Urothelium cell line (cell line): ENCODE results near the gene PCDHGC3.
A peak's percentile ranks its signal among the peaks of the same experiment; 100 is the strongest.

ENCODE experiments used
- DNase-seq: peaks from one replicate; pipeline ENCODE4 v3.0.0; 2011; ENCODE audit warnings: low spot score, mixed read lengths
- FAIRE-seq: peaks from 2 replicates; lab custom pipeline; 2011; peaks lifted over from hg19 to GRCh38; lab: Jason Lieb, UNC

PCDHGC3 gene

DNA sequence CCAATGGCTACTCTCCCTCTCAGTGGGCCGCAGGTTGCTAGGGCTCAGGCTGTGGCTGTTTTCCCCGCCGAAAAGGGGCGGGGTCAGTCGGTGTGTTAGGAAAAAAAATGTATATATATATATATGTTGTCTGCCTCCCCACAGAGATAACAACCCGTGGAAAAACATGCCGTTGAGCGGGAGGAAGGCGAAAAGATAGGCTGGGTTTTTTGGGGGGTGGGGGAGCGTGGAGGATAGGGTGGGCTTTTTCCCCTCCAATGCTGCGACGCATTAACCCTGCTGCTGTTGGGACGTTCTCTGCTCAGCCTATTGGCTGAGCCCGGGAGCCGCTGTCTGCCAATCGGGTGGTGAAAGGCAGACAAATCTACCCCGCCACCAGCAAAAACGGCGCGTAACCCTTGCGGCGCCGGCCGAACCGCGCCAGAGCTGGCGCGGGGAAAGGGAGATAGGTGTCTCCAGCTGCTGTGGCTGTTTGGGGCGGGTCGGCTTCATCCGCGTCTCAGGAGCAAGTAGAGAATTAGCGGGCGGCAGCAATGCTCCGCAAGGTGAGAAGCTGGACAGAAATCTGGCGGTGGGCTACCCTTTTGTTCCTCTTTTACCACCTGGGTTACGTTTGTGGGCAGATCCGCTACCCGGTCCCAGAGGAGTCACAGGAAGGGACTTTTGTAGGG is 9.0 kb downstream of the PCDHGC3 start, which contains the start of gene PCDHGC4:
Gene PCDHGC4 (plus strand): TSS at position 390 of the 671 bp plus-strand sequence. CDS start 144 bp downstream, at position 534.
- no peak for FAIRE-seq
- DNase-seq: no peak

DNA sequence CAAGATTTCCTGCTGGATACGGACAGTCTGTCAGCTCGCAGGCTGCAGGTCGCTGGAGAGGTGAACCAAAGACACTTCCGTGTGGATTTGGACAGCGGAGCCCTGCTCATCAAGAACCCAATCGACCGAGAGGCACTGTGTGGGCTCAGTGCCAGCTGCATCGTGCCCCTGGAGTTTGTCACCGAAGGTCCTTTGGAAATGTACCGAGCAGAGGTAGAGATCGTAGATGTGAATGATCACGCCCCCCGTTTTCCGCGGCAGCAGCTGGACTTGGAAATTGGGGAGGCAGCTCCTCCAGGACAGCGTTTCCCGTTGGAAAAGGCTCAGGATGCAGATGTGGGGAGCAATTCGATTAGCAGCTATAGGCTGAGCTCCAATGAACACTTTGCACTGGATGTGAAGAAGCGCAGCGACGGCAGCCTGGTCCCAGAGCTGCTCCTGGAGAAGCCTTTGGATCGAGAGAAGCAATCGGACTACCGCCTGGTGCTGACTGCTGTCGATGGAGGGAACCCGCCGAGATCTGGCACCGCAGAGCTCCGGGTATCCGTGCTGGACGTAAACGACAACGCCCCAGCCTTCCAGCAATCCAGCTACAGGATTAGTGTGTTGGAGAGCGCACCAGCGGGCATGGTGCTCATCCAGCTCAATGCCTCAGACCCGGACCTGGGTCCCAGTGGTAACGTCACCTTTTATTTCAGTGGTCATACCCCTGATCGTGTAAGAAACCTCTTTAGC is 9.7 kb downstream of the PCDHGC3 start:
- FAIRE-seq: no peak

DNA sequence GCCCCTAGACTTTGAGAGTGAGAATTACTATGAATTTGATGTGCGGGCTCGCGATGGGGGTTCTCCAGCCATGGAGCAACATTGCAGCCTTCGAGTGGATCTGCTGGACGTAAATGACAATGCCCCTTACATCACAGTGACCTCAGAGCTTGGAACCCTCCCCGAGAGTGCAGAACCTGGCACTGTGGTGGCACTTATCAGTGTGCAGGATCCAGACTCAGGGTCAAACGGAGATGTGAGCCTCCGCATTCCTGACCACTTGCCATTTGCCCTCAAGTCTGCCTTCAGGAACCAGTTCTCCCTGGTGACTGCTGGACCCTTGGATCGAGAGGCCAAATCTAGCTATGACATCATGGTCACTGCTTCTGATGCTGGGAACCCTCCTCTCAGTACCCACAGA is 10.3 kb downstream of the PCDHGC3 start:
- FAIRE-seq: no peak

More for the DNA sequence above, 9.7 kb downstream of the PCDHGC3 start:
- DNase-seq: no peak

DNA sequence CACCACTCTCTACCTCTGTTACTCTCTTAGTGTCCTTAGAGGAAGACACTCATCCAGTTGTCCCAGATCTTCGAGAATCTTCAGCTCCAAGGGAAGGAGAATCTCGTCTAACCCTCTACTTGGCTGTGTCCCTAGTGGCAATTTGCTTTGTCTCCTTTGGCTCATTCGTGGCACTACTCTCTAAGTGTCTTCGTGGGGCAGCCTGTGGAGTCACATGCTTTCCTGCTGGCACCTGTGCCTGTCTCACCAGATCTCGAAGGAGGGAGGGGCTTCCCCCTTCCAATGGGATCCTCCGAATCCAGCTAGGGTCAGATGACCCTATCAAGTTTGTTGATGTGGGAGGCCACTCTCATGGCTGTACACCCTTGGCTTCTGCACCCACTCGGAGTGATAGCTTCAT is 11.4 kb downstream of the PCDHGC3 start:
- FAIRE-seq (no peak), DNase-seq (no peak)

More for the DNA sequence above, 10.3 kb downstream of the PCDHGC3 start:
- no peak for DNase-seq

DNA sequence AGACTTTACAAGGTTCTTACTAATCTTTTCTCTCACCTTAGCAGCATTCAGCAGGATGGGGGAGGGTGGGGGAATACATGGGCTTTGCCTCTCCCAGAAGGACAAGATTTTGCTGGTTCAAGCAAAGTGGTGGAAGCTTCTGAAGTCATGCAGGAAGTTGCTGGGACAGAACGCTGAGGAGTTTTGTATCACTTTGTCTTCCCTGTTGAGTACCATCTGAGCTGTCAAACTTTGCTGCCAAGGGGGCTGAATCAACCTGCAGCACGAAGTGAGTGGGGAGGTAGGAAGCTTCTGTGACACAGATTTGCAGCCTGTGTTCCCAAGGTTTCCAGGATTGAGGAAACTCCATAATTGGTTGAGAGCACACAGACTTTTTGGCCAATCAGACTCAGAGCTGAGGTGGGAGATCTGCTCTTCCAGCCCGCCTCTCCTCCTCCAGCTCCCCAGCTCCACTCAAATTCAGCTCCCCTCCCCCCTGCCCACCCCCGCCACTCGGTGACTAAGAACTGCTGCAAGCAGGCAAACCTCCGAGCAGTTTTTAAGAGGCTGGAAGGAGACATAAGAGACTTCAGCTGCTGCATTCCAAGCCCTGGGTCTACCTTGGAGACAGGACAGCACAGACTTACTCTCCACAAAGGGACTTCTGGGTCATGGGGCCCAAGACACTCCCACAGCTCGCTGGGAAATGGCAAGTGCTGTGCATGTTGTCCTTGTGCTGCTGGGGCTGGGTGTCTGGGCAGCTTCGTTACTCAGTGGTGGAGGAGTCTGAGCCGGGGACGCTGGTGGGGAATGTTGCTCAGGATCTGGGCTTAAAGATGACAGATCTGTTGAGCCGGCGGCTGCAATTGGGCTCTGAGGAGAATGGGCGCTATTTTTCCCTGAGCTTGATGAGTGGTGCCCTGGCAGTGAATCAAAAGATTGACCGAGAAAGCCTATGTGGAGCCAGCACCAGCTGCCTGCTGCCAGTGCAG is 13.1 kb downstream of the PCDHGC3 start, which contains the start of gene PCDHGC5:
Gene PCDHGC5 (plus strand): TSS at position 491 of the 971 bp plus-strand sequence. CDS start 160 bp downstream, at position 651.
- DNase-seq (peak; percentile 28), FAIRE-seq (no peak)

DNA sequence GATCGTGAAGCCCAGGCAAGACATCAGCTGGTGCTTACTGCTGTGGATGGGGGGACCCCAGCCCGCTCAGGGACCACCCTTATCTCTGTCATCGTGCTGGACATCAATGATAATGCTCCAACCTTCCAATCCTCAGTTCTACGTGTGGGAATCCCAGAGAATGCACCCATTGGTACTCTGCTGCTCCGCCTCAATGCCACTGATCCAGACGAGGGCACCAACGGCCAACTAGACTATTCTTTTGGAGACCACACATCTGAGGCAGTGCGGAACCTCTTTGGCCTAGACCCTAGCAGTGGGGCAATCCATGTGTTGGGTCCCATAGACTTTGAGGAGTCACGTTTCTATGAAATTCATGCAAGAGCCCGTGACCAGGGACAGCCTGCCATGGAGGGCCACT is 14.1 kb downstream of the PCDHGC3 start:
- FAIRE-seq: no peak
- no peak for DNase-seq

DNA sequence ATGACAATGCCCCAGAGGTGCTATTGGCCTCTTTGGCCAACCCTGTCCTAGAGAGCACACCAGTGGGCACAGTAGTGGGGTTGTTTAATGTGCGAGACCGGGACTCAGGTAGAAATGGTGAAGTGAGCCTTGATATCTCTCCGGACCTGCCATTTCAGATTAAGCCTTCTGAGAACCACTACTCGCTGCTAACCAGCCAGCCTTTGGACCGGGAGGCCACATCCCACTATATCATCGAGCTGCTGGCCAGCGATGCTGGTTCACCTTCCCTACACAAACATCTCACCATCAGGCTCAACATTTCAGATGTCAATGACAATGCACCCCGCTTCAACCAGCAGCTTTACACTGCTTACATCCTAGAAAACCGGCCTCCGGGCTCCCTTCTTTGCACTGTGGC is 14.5 kb downstream of the PCDHGC3 start:
- DNase-seq (no peak), FAIRE-seq (no peak)

DNA sequence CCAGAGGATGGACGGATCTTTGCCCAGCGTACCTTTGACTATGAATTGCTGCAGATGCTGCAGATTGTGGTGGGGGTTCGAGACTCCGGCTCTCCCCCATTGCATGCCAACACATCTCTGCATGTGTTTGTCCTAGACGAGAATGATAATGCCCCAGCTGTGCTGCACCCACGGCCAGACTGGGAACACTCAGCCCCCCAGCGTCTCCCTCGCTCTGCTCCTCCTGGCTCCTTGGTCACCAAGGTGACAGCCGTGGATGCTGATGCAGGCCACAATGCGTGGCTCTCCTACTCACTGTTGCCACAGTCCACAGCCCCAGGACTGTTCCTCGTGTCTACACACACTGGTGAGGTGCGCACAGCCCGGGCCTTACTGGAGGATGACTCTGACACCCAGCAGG is 15.0 kb downstream of the PCDHGC3 start:
- FAIRE-seq (no peak), DNase-seq (no peak)

DNA sequence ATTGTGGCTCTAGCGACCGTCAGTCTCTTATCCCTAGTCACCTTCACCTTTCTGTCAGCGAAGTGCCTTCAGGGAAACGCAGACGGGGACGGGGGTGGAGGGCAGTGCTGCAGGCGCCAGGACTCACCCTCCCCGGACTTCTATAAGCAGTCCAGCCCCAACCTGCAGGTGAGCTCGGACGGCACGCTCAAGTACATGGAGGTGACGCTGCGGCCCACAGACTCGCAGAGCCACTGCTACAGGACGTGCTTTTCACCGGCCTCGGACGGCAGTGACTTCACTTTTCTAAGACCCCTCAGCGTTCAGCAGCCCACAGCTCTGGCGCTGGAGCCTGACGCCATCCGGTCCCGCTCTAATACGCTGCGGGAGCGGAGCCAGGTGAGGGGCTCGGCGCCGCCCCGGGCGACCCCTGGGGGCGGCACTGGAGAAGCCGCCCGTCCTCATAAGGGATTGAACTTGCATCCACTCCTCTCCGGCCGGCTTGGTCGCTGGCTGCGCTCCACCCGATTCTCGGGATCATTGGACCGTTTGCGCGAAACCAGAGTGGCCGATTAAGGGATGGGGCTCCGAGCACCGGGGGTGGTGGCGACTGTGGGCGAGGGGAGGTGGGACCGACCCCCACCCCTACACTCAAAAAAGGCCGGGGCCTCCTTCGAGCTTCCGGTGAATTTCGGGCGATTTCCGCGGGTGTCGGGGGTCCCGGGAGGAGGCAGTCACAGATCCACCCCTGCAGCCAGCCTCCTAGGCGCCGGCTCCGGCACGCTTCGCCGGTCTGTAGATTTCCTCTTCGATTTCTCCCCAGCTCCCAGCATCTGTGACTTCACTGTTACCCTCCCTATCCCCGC is 15.8 kb downstream of the PCDHGC3 start:
- DNase-seq (no peak), FAIRE-seq (no peak)

DNA sequence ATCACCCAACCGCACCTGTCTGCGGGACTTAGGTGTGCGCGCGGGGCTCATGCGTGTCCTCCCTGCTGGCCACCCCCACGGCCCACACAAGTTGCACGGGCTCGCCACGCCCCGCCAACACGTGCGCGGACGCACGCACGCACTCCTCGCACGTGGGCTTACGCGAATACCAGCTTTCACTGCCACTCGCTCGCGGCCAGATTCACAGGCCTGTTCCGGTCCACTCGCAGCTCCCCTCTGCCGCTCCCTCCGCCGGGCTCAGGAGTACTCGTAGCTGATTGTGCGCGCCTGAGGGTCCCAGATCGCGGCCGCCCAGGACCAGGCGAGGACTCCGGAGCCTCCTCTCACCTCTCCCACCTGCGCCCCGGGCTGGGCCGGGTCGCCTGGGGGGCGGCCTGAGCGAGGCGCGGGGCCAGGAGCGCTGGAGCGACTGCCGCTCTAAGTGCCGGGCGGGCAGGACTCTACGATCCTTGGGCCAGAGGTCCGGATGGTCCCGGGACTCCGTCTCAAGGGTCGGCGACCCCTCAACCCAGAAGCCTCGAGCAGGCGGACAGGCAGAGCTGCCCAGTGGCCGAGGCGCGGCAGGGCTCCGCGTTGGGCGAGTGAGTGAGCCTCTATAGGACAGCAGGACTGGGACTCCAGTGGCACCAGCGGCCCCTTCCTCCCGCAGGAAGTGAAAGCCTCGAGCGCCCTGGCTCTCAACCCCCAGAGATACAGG is 16.6 kb downstream of the PCDHGC3 start:
- no peak for DNase-seq
- no peak for FAIRE-seq

DNA sequence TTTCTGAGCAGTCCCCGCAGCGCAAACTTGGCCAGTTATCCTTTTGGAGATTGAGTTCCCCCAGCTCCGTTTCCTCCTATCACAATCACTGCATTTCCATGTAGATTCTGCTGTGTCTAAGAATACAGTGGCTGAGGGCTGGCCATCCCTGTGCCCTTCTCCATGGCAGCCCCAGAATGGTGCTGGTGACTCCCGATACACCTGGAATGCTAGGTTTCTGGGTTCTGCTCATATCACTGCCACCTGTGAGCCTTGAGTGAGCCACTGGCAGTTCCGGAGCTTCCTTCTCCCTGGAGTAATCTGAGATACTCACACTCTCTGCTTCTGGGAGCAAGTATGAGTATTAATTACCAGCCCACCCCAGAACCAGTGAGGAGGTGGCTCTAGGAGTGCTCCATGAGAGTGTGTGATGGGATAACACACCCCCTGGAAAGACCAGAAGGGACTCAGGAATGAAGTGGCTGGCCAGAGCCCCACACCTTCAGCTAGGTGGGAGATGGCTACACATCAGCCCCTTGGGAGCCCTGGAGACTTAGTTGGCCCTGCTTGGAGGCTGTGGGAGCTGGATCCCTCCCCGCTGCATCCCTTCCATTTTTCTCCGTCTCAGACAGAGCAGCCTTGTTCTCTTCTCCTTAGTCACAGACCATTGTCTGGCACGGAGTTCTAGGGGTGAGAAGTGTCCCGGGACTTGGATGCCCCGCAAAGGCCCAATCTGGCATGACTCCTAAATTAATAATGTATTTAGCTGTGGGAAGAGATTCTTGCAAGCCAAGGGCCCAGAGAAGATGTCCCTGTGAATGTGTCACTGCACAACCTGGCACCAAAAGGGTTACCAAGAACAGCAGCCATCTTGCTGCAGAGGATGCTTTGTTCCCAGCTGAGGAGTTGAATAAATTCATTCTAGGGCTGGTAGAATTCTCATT is 18.0 kb downstream of the PCDHGC3 start:
- FAIRE-seq (no peak), DNase-seq (no peak)

DNA sequence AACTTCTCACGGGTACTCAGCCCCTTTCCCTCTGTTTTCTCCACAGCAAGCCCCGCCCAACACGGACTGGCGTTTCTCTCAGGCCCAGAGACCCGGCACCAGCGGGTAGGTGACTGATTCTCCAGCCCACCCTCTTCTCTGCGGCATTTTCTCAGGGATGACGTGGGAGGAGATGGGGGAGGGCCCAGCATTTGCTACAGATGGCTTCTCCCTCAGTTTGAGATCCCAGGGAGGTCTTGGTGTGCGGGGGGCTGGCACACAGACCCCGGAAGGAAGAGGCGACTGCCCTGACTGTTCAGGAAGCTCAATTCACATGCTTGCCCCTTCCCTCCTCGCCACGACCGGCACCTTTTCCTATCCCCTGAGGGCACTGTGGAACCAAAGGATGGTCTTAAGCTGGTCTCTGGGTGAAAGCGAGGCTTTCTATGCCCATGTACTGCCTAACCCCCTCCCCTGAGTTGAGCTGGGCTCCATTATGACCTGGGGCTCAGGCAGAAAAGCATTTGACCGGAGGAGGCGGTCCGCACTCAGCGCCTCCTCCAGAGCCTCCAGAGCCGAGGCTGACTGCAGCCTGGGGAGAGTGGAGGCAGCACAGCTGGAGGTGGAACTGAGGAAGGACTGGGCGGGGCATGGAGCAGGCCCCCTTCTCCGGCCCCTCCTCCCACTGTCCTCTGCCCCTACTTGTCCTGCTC is 19.1 kb downstream of the PCDHGC3 start:
- FAIRE-seq: no peak
- DNase-seq: no peak

DNA sequence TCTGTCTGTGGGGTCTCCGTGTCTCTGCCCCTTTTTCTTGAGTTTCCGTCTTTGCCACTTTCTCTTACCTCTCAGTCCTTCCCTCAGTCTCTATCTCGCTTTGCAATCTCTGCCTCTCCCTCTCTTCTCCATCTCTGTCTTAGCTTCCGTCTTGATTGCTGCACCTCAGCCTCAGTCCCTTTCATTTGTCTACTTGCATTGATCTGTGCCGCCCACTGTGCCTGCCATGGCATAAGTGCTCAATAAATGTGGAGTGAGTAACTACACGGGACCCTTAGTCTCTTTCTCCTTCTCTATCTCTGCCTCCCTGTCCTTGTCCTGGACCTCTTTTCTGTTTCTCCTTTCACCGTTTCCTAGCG is 19.7 kb downstream of the PCDHGC3 start:
- no peak for DNase-seq
- no peak for FAIRE-seq

DNA sequence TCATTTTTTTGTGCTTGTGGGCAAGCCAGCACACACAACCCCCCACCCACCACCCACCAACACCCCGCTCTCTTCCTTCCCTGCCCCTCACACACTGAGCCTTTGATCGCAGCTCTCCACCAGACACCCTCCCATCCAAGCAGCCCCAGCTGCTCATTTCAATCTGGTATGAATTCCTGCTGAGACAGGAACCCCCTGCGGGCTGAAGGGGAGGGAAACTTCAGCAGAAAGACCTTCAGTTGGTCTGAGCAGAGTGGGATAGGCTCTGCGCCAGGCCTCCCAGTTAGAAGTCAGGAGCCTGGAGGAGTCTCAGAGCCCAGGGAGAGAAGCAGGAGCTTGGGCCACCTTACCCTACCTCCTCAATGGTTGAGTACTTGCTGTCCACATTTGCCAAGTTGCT is 20.3 kb downstream of the PCDHGC3 start:
- FAIRE-seq (no peak), DNase-seq (no peak)

DNA sequence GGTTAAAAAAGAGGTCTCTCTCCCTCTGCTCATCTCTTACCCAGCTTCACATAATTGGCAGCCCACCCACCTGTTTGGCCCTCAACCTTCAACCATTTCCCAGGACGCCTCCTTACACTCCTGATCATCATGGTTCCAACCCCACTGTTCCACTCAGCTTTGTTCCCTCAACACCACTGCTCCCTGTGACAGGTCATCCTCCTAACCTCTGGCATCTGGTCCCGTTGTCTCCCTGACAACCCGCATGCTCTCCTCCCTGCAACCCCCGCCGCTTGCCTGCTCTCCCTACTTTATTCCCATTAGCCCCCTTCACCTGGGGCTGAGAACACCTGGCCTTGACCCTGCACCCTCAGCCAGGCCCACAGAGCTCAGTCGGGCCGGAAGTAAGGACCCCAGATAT is 26.0 kb downstream of the PCDHGC3 start:
- no peak for DNase-seq
- FAIRE-seq: no peak

DNA sequence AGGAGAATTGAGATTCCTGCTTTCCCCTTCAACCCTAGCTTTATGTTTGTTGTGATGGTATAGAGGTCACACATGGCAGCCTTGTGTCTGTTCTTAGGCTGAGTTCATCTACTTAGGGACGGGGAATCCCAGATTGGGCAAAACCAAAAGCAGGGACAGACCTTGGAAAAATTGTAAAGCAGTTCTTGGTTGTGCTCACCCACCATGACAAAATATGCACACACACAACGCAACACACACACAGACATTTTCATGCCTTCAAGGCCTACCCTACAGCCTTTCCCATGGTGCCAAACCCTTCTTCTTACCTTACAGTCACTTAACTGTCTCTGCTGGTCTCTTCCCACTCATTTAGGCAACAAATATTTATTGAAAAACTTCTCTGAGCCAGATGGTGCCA is 27.9 kb downstream of the PCDHGC3 start:
- DNase-seq (no peak), FAIRE-seq (no peak)

DNA sequence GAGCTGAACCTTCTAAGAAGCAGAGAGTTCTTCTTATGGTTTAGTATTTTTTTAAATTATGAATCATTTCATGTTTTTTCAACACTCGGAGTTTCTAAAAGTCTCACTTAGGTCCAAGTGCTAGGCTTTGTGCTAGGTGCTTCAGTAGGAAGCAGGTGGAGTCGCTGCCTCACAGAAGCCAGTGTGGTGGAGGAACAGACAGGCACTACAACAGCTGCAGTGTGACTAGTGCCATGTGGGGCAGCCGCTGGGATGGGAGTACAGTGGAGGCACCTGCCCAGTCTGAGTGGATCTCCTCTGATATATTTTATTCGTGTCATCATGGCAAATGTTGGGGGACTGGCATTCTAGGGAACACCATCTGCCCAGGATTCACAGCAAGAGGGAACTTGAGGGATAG is 28.4 kb downstream of the PCDHGC3 start:
- DNase-seq (no peak), FAIRE-seq (no peak)
